ENCODE data around the gene SLC22A23.

The SLC22A23 gene

GRCh38 chr6:3410385-3411360 is 46.2 kb downstream of the SLC22A23 start:
- ChIA-PET POLR2A (ENCODE audit: low non-redundant PET) (no interaction called here), CTCF (interaction anchor here (0.6 to 1.1 kb wide), 2 partner anchors 9 to 92 kb away, joined by 3 read pairs; no protein-coding TSS in a partner anchor)
- H3K27ac ChIP-seq, result no peak overlapping the region
- DNase-seq (ENCODE audit: low spot score), result no peak
- TF ChIP-seq, protein P1, sequence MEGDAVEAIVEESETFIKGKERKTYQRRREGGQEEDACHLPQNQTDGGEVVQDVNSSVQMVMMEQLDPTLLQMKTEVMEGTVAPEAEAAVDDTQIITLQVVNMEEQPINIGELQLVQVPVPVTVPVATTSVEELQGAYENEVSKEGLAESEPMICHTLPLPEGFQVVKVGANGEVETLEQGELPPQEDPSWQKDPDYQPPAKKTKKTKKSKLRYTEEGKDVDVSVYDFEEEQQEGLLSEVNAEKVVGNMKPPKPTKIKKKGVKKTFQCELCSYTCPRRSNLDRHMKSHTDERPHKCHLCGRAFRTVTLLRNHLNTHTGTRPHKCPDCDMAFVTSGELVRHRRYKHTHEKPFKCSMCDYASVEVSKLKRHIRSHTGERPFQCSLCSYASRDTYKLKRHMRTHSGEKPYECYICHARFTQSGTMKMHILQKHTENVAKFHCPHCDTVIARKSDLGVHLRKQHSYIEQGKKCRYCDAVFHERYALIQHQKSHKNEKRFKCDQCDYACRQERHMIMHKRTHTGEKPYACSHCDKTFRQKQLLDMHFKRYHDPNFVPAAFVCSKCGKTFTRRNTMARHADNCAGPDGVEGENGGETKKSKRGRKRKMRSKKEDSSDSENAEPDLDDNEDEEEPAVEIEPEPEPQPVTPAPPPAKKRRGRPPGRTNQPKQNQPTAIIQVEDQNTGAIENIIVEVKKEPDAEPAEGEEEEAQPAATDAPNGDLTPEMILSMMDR (conservative IDR thresholded peaks at IDR 0.05; ENCODE audit: low read depth), result no peak; the same call in 1 of the 2 replicates

DNA sequence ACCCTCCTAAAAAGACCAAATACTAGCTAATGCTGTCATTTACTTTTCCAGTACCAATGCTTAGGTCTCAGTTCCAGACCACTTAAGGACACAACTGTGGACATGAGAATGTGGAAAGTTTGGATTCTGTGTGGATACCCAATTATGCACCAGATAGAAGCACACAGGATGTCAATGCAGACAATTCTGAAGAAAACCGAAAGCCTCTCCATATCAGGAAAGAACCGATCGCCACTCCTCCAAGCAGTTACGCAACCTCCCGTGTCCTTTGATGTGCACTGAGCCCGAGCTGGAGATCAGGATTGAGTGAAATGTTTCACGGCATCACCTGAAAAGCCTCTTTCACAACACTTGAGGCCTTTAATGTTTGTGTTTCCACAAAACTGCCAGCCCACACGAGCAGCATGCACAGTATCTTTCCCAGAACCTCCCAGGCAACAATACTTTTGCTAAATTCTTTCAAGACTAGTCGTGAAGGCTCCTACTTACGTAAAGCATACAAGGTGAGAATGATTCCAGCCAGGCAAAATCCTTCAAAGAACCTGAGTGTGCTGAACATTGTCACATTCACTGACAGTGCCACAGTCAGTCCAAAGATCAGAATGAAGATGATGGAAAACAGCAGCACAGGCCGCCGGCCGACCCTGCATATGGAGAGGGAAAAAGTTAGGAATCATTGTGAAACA is 47.0 kb downstream of the SLC22A23 start:
- CTCF ChIA-PET, result interaction anchor here (0.6 kb wide), 2 partner anchors 23 to 52 kb away, joined by 3 to 4 read pairs; no protein-coding TSS in a partner anchor
- POLR2A ChIA-PET (ENCODE audit: low non-redundant PET), result no interaction called here
- TF ChIP-seq, protein P1 (conservative IDR thresholded peaks at IDR 0.05; ENCODE audit: low read depth), result no peak
- no peak for DNase-seq (ENCODE audit: low spot score)
- no peak overlapping the region; the same call in 1 of the 2 replicates for H3K27ac ChIP-seq

GRCh38 chr6:3408665-3409064 is 48.2 kb downstream of the SLC22A23 start:
- CTCF ChIA-PET, result no interaction called here
- no peak overlapping the region for H3K27ac ChIP-seq

DNA sequence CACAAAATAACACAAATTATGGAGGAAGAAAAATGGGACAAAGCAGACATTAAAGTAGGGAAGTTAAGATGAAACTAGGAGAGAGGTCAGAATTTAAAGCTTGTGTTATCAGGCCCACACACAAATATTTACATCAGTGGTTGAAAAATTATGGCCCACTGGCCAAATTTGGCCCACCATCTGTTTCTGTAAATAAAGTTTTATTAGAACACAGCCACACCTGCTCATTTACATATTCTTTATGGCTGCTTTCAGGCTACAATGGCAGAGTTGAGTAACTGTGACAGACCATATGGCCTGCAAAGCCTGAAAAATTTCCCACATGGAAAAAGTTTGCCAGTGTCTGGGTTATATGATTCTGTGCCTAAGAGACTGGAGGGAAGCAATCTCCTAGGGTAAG is 49.0 kb downstream of the SLC22A23 start:
- CTCF ChIA-PET, result interaction anchor here (0.6 kb wide), 1 partner anchor 50 kb away, joined by 3 read pairs; no protein-coding TSS in a partner anchor
- DNase-seq (ENCODE audit: low spot score), result no peak
- no peak overlapping the region for H3K27ac ChIP-seq
- TF ChIP-seq, protein P1 (conservative IDR thresholded peaks at IDR 0.05; ENCODE audit: low read depth), result no peak
- POLR2A ChIA-PET (ENCODE audit: low non-redundant PET), result no interaction called here

More at GRCh38 chr6:3408665-3409064, 48.2 kb downstream of the SLC22A23 start:
- TF ChIP-seq, protein P1 (conservative IDR thresholded peaks at IDR 0.05; ENCODE audit: low read depth), result no peak
- DNase-seq (ENCODE audit: low spot score), result no peak
- POLR2A ChIA-PET (ENCODE audit: low non-redundant PET), result no interaction called here

- CTCF ChIA-PET, result interaction anchor here (0.6 to 0.7 kb wide), 2 partner anchors 51 to 87 kb away, joined by 3 read pairs; no protein-coding TSS in a partner anchor
These were observed 49.7 kb downstream of the SLC22A23 start for GRCh38 chr6:3406891-3407809.

More at GRCh38 chr6:3406891-3407809, 49.7 kb downstream of the SLC22A23 start:
- TF ChIP-seq, protein P1 (conservative IDR thresholded peaks at IDR 0.05; ENCODE audit: low read depth), result no peak
- DNase-seq (ENCODE audit: low spot score), result no peak
- POLR2A ChIA-PET (ENCODE audit: low non-redundant PET), result interaction anchor here (0.5 kb wide), 1 partner anchor 66 kb away, joined by 5 read pairs; no protein-coding TSS in a partner anchor
- H3K27ac ChIP-seq, result no peak overlapping the region
